ENCODE measurements around the gene ESPNL.

The ESPNL gene

GRCh38 chr2:238080518-238080917 is 19.6 kb upstream of the ESPNL start:
- DNase-seq: no peak

- no peak for DNase-seq
Observed at GRCh38 chr2:238081150-238081549, 19.0 kb upstream of the ESPNL start.

GRCh38 chr2:238081561-238081960 is 18.6 kb upstream of the ESPNL start:
- no peak for DNase-seq

GRCh38 chr2:238082151-238082550 is 18.0 kb upstream of the ESPNL start:
- DNase-seq: no peak

- DNase-seq: no peak
Observed at GRCh38 chr2:238082827-238083226, 17.3 kb upstream of the ESPNL start.

- no peak for DNase-seq
Observed at GRCh38 chr2:238083919-238084318, 16.2 kb upstream of the ESPNL start.

- DNase-seq: no peak
Observed at GRCh38 chr2:238084761-238085160, 15.4 kb upstream of the ESPNL start.

- DNase-seq: no peak
Observed at GRCh38 chr2:238085899-238086298, 14.2 kb upstream of the ESPNL start.

GRCh38 chr2:238087211-238087610 is 12.9 kb upstream of the ESPNL start:
- DNase-seq: no peak

GRCh38 chr2:238090887-238091286 is 9.3 kb upstream of the ESPNL start:
- no peak for DNase-seq

- DNase-seq: no peak
Observed at GRCh38 chr2:238091436-238092060, 8.6 kb upstream of the ESPNL start.

- no peak for DNase-seq
Observed at GRCh38 chr2:238092486-238093035, 7.6 kb upstream of the ESPNL start.

GRCh38 chr2:238093181-238094140 is 6.7 kb upstream of the ESPNL start:
- no peak for DNase-seq

GRCh38 chr2:238094438-238095022 is 5.6 kb upstream of the ESPNL start:
- DNase-seq: no peak

GRCh38 chr2:238095143-238095542 is 5.0 kb upstream of the ESPNL start:
- no peak for DNase-seq

- no peak for DNase-seq
Observed at GRCh38 chr2:238096311-238097011, 3.7 kb upstream of the ESPNL start.

- DNase-seq: no peak
Observed at GRCh38 chr2:238097201-238097987, 2.7 kb upstream of the ESPNL start.

GRCh38 chr2:238097988-238098871 is 1.9 kb upstream of the ESPNL start:
- no peak for DNase-seq

GRCh38 chr2:238098901-238099713 is 1.0 kb upstream of the ESPNL start:
- DNase-seq: no peak

- DNase-seq: no peak
Observed at GRCh38 chr2:238099714-238100048, 459 bp upstream of the ESPNL start.

All from NCI-H1092 (cell line).